Occipital lobe (tissue), 2 donors: ENCODE measurements around the gene ASIC5. TPM values are rescaled to one million over a fixed set of nuclear protein-coding genes. Genes with fewer than 3 reads are reported as not detected.
"Not testable (repeated sequence)": the region's sequence is repeated elsewhere in the genome, so short reads cannot be mapped to it uniquely, and the experiment has no call there.

ENCODE experiments used
- DNase-seq: peaks from one replicate; lab custom pipeline; 2025; lab: John Stamatoyannopoulos, UW
- total RNA-seq: library from RNA; depleted of rRNA; stranded (reverse); fragments of >200 nt; gene quantifications from one replicate; pipeline ENCODE4 v1.2.3, GENCODE V29; 2014

ASIC5 gene
- total RNA-seq, 1 donor from 2014 or later = not detected

GRCh38 chr4:155802190-155802959 lies 63.7 kb downstream of the ASIC5 start:
- DNase-seq = no peak

GRCh38 chr4:155800685-155801343 lies 65.3 kb downstream of the ASIC5 start:
- no peak for DNase-seq

- no peak for DNase-seq
Observed at GRCh38 chr4:155799794-155800123, 66.3 kb downstream of the ASIC5 start.

- no peak for DNase-seq
Observed at GRCh38 chr4:155799116-155799793, 66.8 kb downstream of the ASIC5 start.

GRCh38 chr4:155797581-155797980 lies 68.5 kb downstream of the ASIC5 start:
- not testable (repeated sequence) for DNase-seq

GRCh38 chr4:155795991-155796390 lies 70.1 kb downstream of the ASIC5 start:
- no peak for DNase-seq

- DNase-seq = no peak
Observed at GRCh38 chr4:155794589-155795236, 71.4 kb downstream of the ASIC5 start.

- no peak for DNase-seq
Observed at GRCh38 chr4:155789982-155790381, 76.1 kb downstream of the ASIC5 start.

- no peak for DNase-seq
Observed at GRCh38 chr4:155789391-155789790, 76.7 kb downstream of the ASIC5 start.

- no peak for DNase-seq
Observed at GRCh38 chr4:155787113-155787710, 78.9 kb downstream of the ASIC5 start.

- DNase-seq = no peak
Observed at GRCh38 chr4:155785828-155786227, 80.2 kb downstream of the ASIC5 start.

GRCh38 chr4:155784637-155785036 lies 81.4 kb downstream of the ASIC5 start:
- DNase-seq = no peak

- no peak for DNase-seq
Observed at GRCh38 chr4:155781249-155781831, 84.7 kb downstream of the ASIC5 start.

GRCh38 chr4:155780775-155781174 lies 85.3 kb downstream of the ASIC5 start:
- no peak for DNase-seq

Other genes with a start within 250 kb of the ASIC5 start
- 136 TPM for gene GUCY1A1, start 199.4 kb downstream of the ASIC5 start, total RNA-seq
- 60.8 TPM for gene GUCY1B1, start 107.3 kb downstream of the ASIC5 start, total RNA-seq
- 0.78 TPM for gene TDO2, start 37.4 kb upstream of the ASIC5 start, total RNA-seq
- 8.7 TPM for gene CTSO, start 87.6 kb upstream of the ASIC5 start, total RNA-seq